Mucosa of descending colon (tissue), 3 donors: ENCODE measurements around the gene RGCC. TPM values are rescaled to one million over a fixed set of nuclear protein-coding genes. Genes with fewer than 3 reads are reported as not detected.

Experiments used
- ATAC-seq: fragments of 200-7000 bp; cut with Tn5 transposase; one replicate; pipeline ENCODE4 v1.9.1; 2020; ENCODE audit warnings: mild to moderate bottlenecking, moderate library complexity
- DNase-seq, 3 donors: peaks; one replicate each; pipeline ENCODE4 v3.0.0-alpha.2; 2020
- H3K36me3 ChIP-seq: fragments of 200-600 bp; one replicate; pipeline ENCODE4 v1.8.0; 2021; ENCODE audit warnings: low read depth, mild to moderate bottlenecking
- H3K4me1 ChIP-seq: fragments of 200-600 bp; one replicate; pipeline ENCODE4 v1.8.0; 2021; ENCODE audit warnings: low read depth, mild to moderate bottlenecking
- H3K4me3 ChIP-seq: fragments of 200-600 bp; one replicate; pipeline ENCODE4 v1.8.0; 2021; ENCODE audit warnings: mild to moderate bottlenecking
- H3K9me3 ChIP-seq: fragments of 200-600 bp; one replicate; pipeline ENCODE4 v1.8.0; 2021; ENCODE audit warnings: mild to moderate bottlenecking
- intact Hi-C, 2 donors: fragments of 100-400 bp; cut with DNase I in 1 of 2; cut with micrococcal nuclease in 1 of 2; formaldehyde crosslinking; loops; one replicate each; pipeline versions ENCODE4 v1.11.0 to v1.11.1; 2022; cut with DNase I, micrococcal nuclease
- total RNA-seq, 3 donors: library from RNA; stranded (reverse); fragmentation: NEBNext Ultra II Directional in 2 of 3; extraction: Animal tissue kit (Norgen Biotek cat#: 25700) in 2 of 3; gene quantifications; one replicate each; pipeline versions ENCODE4 v1.2.1 to v1.2.4, GENCODE V29; 2021 to 2023
- TF ChIP-seq, protein P1 (sequence below): fragments of 200-600 bp; IDR thresholded peaks from one replicate; pipeline ENCODE4 v1.8.0; 2022; ENCODE audit warnings: antibody characterized with exemption, mild to moderate bottlenecking
- donor health status: DM: no; HTN: no; CAD: no; lungs with moderate emphysema.
- donor health status: DM: no; HTN: no; CAD: no.
- donor health status: DM: no; HTN: yes; CAD: no.

RGCC gene
- total RNA-seq, 3 donors from 2014 or later: 2.5 to 14.0 (median 4.7) TPM

DNA sequence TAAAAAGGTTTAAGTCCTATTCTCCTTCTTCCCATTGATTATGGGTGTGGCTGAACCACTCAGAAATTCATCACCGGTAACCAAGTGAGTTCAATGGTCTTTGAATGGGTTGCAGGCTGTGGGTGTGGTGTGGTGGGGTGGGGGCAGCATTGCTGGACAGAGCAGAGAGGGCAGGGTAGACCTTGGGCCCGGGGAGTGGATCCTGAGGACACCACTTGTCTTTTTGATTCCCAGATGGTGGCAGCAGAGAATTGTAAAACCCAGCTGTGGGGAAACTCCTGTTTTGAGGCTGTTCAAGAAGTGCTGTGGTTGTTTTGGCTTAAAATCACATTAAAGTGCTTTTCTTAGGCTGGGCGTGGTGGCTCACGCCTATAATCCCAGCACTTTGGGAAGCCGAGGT, 45.8 kb upstream of the RGCC start:
- DNase-seq: peak in 1 of 3 donors; percentile 7
- Histone ChIP-seq H3K9me3 (no peaks in the 10 kb centered on the region), H3K36me3 (no peaks in the 10 kb centered on the region), H3K4me3 (no peak overlapping the region), H3K4me1 (no peaks in the 10 kb centered on the region)
- intact Hi-C loops: no loop called here
- peak; percentile 16 for ATAC-seq
- TF ChIP-seq, protein P1, sequence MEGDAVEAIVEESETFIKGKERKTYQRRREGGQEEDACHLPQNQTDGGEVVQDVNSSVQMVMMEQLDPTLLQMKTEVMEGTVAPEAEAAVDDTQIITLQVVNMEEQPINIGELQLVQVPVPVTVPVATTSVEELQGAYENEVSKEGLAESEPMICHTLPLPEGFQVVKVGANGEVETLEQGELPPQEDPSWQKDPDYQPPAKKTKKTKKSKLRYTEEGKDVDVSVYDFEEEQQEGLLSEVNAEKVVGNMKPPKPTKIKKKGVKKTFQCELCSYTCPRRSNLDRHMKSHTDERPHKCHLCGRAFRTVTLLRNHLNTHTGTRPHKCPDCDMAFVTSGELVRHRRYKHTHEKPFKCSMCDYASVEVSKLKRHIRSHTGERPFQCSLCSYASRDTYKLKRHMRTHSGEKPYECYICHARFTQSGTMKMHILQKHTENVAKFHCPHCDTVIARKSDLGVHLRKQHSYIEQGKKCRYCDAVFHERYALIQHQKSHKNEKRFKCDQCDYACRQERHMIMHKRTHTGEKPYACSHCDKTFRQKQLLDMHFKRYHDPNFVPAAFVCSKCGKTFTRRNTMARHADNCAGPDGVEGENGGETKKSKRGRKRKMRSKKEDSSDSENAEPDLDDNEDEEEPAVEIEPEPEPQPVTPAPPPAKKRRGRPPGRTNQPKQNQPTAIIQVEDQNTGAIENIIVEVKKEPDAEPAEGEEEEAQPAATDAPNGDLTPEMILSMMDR: no peak

DNA sequence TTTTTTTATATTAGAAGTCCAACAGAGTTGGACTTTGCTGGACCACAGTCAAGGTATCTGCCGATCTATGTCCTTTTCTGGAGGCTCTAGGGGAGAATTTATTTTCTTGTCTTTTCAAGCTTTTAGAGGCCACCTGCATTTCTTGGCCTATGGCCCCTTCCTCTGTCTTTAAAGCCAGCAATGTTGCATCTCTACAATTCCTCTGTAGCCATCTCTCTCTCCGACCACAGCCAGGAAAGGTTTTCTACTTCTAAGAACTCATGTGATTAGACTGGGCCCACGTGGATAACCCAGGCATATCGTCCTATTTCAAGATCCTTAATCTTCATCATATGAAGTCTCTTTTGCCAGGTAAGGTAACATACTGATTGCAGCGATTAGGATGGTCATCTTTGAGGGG, 43.5 kb upstream of the RGCC start:
- intact Hi-C loops: no loop called here
- no peaks in the 10 kb centered on the region for H3K36me3 ChIP-seq
- DNase-seq: no peak
- no peak for ATAC-seq
- no peak overlapping the region for H3K4me3 ChIP-seq
- TF ChIP-seq, protein P1: no peak
- no peaks in the 10 kb centered on the region for H3K4me1 ChIP-seq
- H3K9me3 ChIP-seq: no peaks in the 10 kb centered on the region

DNA sequence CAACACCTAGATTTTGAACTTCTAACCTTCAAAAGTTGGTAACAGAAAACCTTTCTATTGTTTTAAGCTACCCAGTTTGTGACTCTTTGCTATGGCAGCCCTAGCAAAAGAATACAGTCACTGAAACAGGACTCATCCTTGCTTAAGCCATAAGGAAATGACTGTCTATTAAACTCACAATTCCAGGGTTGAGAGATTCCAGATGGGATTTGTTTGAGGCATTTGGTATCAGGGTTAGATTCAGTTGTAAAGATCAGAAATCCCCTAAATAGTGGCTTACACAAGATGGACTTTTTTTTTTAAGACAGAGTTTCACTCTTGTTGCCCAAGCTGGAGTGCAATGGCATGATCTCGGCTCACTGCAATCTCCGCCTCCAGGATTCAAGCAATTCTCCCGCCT, 41.1 kb upstream of the RGCC start:
- intact Hi-C loops: no loop called here
- Histone ChIP-seq H3K9me3 (no peaks in the 10 kb centered on the region), H3K36me3 (no peaks in the 10 kb centered on the region), H3K4me1 (no peaks in the 10 kb centered on the region), H3K4me3 (no peak overlapping the region)
- no peak for DNase-seq
- ATAC-seq: no peak
- TF ChIP-seq, protein P1: no peak

DNA sequence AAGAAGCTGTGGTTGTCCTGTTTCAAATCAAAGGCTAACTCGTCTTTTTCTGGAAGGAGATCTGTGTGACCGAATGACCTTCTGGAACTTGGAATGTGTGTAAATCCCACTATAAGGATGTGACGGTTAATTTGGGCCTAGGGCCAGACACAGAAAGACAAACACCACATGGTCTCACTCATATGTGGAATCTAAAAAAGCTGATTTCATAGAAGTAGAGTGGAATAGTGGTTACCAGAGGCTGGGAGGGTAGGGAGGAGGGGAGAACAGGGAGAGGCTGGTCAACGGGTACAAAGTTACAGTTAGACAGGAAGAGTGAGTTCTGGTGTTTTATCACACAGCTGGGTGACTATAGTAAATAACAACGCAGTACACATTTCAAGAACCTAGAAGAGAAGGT, 39.3 kb upstream of the RGCC start:
- DNase-seq: no peak
- TF ChIP-seq, protein P1: no peak
- intact Hi-C loops: no loop called here

DNA sequence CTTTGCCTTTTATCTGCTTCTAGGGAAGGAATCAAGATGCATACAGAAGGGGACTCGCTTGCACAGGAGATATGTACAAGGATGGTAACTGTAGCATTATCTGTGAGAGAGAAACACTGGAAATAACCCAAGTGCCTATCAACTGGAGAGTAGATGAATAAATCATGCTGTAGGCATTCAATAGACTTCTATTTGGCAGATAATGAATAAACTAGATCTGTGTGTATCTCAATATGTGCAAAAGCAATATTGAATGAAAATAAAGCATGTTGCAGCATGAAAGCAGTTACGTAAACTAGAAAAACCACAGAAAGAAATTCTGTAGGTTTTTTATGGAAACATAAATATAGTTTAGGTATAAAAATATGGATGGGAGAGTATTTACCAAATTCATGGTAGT, 38.6 kb upstream of the RGCC start:
- Histone ChIP-seq H3K36me3 (no peaks in the 10 kb centered on the region), H3K9me3 (no peaks in the 10 kb centered on the region), H3K4me3 (no peak overlapping the region), H3K4me1 (no peaks in the 10 kb centered on the region)
- no peak for ATAC-seq
- DNase-seq: no peak
- intact Hi-C loops: no loop called here
- TF ChIP-seq, protein P1: no peak

More for the DNA sequence above, 39.3 kb upstream of the RGCC start:
- Histone ChIP-seq H3K9me3 (no peaks in the 10 kb centered on the region), H3K36me3 (no peaks in the 10 kb centered on the region), H3K4me3 (no peak overlapping the region), H3K4me1 (no peaks in the 10 kb centered on the region)
- no peak for ATAC-seq

DNA sequence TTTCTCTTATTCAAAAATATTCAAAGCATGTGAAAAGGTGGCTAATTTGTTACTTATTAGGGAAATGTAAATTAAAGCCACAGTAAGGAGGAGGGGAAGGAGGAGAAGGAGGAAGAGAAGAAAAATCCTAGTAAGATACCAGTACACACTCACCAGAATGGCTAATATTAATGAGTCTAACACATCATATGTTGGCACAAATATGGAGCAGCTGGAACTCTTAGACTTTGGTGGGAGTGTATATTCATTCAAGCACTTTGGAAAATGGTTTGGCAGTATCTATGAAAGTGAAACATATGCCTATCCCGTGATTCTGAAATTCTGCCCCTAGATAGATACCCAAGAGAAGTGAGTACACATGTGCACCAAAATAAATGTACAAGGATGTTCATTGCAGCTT, 38.1 kb upstream of the RGCC start:
- TF ChIP-seq, protein P1: no peak
- H3K36me3 ChIP-seq: no peaks in the 10 kb centered on the region
- no peak for ATAC-seq
- no peak overlapping the region for H3K4me3 ChIP-seq
- no peaks in the 10 kb centered on the region for H3K9me3 ChIP-seq
- no peaks in the 10 kb centered on the region for H3K4me1 ChIP-seq
- no peak for DNase-seq
- intact Hi-C loops: no loop called here
